ENCODE measurements around the gene TPRG1.

Gene TPRG1

DNA sequence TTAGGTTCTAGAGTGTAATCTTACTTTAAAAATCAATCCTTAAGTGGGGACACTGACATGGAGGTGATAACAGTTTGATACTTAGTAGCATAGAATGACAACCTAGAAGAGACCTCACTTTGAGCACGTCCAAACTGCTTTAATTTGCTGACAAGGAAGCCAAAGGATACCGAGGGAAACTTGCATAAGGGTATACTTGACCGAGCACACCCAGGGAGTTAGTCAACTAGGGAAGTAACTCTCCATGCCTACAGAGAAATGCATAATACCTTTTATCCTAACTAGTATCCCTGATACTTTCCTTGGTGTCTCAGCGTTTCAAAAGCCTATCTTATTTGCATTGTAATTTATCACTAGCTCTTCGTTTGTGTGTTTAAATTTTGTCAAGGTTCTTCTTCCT lies 5.5 kb upstream of the TPRG1 start:
- no peak for DNase-seq (ENCODE audit: low spot score)

DNA sequence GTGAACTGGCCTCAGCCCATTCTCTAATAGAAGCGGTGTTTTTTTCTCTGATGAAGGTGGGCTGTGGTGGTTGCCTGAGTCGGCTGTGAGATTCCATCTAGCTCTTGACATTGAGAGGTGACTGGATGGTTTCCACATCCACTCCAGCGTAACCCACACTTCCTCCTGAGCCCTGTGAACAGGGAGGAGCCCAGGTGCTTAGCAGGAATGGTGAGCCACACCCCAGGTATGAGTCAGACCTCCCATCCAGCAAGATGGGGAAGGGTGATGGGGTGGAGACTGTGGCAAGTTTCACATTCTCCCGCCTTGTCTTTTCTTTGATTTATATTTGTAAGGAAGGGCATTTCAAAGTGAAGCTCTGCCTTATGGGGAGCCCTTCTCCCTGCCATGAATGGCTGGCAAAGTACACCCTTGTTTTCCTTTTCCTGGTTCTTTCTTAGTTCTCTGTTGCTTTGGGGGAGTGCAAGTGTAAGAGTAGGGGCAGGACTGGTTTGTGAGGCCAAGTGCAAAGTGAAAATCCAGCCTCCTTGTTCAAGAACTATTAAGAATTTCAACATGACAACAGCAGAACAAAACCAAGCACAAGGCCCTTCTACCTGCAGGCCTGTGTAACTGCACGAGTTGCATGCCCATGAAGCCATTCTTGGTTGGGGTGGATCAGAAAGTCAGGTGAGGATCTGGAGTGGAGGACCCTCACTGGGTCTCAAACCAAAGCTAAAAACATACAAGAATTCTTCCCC lies 4.6 kb upstream of the TPRG1 start:
- no peak for DNase-seq (ENCODE audit: low spot score)

DNA sequence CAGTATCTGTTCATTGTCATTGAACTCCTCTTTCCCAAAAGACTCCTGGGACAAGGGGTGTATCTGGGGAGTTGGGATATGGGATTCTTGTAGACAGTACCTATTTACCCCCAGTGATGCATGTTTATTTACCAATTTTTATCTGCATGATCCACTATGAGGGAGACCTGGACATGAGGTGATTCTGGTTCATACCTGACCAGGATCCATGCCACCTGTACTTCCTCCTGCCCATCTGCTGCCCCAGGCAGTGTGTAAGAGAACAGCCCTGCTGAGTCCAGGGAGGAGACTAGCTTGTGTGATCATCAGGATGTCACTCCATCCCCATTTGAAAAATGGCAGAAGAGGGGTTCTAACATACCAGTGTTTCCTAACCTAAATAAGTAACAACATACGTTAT lies 3.1 kb upstream of the TPRG1 start:
- no peak for DNase-seq (ENCODE audit: low spot score)

DNA sequence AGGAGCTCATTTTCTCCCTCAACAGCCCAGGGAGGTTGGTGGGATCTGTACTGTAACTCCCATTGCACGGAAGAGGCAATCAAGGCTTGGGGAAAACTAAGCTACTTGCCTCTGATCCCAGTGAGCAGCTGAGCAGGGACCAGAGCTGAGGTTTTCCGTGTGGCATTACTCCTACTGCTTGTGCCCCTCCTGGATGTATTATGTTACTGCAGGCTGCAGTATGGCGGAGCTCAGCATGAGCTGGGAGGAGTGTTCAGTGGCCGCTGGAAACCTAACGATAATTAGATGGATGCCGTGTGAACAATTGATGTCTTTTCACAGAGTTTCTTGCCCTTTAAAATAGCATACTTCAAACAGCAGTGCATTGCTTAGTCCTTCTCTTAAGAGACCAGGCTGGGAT lies 2.0 kb upstream of the TPRG1 start:
- no peak for DNase-seq (ENCODE audit: low spot score)

DNA sequence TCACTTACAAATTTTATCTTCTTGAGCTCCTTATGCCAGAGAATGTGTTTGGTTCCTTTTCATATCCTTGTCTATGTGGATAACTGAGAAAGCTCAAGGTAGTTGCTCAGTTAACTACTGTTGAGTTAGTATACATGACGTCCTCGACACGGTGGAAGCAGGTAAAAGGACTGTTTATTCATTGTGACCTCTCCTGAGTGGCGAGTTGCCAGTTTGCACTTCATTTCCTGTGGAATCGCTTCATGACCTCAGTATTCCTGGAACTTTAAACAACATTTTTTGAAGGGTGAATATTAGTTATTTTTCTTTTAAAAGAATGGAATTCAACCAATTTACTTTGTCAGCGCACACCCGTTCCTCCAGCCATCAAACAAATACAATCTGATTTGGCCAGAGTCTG lies 1.2 kb upstream of the TPRG1 start:
- DNase-seq (ENCODE audit: low spot score): no peak

DNA sequence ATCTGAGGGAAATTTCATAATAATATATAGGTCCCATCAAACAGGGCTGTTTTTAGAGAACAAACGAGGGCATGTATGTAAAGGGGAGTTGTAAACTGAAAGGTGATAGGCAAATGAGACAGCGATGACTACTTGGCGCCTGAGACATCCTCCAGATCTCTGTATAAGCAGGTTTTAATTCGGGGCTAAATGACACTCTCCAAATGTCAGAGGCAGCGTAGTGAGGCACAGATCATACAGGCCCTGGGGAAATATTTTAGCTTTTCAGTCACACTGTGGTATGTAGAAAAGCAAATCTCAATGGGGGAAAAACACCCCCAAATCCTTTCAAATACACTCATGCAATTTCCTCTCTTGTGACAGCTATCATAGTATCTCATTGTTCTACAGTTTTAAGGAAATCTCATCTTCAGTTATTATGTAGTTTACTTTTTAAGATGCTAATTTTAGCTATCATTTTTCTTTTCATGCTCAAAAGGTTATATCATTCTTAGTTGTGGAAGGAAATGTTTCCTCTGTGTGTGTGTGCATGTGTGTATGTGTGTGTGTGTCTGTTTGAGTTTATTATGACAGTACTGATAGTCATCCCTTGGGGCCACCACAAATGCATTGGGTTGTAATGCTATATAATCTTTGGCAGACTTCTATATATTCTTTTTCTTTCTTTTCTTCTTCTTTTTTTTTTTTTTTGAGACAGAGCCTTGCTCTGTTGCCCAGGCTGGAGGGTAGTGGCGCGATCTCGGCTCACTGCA lies 1.1 kb downstream of the TPRG1 start:
- no peak for DNase-seq (ENCODE audit: low spot score)

DNA sequence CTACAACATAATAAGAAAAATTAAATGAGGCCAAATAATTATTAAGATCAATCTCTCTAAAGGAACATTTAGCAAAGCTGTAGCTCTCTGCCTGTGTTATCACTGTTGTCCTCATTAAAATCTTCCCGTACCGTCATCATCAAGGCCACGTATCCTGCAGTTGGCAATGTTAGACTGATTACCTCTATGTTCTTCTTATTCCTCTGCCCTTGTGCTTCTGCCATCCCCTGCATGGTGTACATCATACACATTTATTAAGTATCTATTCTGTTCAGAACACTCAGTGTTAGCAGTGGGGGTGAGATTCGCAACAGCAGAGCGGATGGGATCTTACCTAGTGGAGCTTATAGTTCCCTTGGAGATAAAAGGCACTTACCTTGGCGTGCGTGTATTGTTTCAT lies 12.8 kb downstream of the TPRG1 start:
- no peak for DNase-seq (ENCODE audit: low spot score)

DNA sequence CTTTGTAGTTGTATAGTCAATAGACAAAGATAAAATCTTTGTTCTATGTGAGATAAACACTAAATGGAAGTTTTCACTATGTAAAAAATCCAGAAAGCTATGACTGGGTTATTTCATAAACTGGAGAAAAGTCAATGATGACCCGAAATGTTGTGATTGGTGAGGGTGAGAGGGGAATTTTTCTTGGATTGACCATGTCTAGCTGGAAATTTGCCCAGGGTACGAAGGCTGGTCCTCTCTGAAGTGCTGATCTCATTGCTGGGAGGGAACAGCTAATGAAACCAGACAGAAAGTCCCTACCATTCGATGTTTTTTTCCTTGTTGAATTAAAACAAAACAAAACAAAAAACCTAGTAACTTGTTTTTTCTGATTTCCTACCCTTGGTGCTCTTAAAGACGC lies 14.3 kb downstream of the TPRG1 start:
- DNase-seq (ENCODE audit: low spot score): no peak

DNA sequence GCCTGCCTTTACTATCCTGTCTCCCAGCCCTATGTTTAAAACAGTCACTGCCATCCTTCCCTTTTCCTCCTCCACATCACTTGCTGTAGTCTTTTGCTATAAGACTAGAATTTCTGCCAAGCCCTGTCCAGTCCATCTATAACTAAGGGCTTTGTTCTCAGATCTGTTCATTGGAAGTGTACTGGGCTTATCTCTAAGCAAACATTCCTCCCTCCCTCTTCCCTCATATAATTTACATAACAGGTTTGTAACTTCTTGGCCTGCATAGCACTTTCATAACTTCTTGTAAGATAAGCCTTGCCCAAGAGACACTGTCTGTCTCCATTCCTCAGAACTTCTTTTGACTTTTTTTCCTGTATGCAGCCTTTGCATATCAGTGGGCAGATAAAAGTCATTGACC lies 16.7 kb downstream of the TPRG1 start:
- no peak for DNase-seq (ENCODE audit: low spot score)

DNA sequence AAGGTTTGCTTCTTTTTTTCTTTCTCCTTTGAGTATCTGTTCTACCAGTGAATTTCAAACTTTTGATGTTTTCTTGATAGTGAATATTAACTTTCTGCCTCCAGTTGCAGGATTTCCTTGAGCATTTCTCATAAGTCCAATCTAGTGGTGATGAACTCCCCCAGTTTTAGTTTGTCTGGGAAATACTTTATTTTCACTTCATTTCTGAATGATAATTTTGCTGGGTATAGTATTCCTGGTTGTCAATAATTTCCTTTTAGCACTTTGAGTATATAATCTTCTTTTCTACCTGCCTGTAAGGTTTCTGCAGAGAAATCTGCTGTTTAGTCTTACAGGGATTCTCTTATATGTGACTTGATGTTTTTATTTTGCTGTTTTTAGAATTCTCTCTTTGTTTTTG lies 21.0 kb downstream of the TPRG1 start:
- DNase-seq (ENCODE audit: low spot score): no peak

DNA sequence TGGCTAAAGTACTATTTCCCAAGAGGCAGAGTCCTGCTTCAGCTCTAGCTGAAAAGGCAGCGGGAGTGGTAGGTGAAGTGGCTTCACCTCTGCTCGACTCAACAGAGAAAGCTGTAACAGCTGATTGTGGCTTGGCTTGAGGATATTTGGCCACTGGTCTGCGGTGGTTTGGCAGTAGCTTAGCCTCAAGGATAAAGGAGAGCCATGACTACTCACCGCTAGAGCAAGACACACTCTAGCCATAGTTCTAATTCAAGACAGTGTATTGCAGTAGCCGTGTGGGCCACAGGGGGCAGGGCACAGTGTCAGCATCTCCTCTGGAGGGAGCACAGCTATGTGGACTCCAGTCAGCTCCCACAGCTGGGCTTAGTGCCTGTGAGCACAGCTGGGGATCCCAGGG lies 23.5 kb downstream of the TPRG1 start:
- no peak for DNase-seq (ENCODE audit: low spot score)

DNA sequence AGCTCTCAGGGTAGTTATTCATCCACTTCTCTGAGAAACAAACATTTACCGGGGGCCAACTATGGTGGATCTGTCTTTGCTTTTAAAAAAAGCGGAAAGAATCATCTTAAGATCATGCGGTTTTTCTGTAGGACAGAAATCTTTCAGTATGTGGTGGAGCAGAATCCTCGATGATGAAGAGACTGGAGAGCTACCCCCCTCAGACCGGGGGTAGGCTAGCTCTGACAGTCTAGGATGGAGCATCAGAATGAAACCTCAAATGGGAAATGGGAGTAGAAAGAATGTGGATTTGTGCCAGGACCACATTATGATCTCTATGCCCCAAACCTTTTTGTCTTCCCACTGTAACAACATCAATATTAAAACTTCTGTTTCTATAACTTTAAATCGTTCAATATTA lies 30.3 kb downstream of the TPRG1 start:
- no peak for DNase-seq (ENCODE audit: low spot score)

DNA sequence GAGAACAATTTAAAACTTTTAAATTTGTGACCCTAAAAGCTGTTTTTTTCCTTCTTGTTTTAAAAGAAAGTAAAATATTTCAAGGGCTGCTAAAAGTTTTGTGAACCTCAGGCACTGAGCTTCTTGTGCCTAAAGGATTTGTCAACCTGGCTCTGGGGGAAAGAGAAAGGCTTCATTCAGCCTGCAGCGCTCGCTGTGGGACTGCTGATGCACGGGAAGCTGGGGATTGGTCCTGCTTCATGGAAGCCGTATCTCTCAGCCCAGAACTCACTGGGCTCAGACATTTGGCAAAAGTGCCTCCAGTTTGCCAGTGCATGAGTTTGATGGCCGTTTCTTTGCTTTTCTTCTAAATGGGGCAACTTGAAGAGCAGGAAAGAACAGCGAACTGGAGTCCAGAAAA lies 30.8 kb downstream of the TPRG1 start:
- DNase-seq (ENCODE audit: low spot score): no peak

DNA sequence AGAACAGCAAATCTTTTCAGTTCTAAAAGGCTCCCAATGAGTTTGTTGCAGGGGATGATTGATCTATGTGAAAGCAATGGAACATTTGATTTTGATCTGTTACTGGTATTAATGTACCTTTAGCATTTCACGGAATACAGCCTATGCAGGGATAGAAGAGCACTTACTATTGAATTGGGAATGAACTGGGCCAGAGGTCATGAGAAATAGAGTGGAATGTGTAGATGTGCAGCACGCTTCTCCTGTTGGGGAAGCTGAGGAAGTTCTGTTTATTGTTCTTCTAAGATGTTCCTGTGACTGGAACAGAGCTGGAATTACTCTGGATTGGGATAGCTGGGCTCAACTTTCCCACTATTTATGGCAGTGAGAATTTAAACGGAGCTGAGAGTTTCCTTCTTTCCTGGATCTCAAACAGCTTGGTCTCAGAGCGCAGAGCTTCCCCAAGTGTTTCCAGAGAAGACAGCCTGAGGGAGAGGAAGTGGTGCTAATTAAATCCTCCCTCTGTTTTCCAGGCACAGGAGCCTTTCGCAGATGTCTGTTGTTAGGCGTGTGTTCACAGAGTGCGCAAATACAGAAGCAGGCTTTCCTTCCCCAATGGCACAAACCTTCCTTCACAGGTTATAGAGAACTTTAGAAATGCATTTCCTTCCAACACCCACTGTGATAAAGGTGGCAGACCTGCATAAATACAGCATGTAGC lies 32.5 kb downstream of the TPRG1 start:
- DNase-seq (ENCODE audit: low spot score): no peak

DNA sequence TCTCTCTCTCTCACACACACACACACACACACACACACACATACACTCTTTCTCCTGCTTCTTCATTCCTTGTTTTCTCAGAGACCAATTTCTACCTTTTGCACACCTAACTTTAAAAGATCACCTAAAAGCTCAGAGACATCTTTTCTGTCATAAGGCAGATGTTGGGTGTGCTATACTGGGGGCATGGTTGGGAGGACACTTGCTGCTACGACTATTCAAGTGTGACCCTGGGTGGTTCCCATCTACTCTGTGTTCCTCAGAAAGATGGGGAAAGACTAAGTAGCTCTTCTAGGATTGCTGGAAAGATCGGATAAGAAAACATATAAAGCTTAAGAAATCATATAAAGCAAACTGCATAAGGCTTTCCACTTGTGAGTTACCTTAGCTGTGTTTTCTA lies 33.2 kb downstream of the TPRG1 start:
- DNase-seq (ENCODE audit: low spot score): no peak

DNA sequence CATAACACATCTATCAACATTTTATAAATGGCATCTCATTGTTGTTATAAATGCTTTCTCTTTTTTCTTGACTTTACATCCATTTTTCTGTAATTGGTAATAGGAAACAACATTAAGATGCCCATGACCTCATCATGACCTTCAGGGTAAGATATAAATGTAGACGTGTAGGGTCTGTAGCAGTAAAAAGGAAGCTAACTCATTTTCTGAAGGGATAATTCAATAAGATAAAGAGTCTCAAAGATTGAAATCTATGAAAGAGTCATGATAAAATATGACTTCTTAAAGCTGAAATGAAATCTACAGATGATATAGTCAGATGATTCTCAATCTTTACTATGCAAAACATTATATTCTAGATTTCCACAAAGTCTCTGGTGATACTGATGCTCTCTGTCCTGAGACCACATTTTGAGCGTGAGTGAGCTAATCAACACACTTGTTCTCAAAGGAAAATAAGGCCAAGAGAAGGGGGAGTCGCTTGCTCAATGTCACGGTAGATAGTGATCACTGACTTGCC lies 38.5 kb downstream of the TPRG1 start:
- DNase-seq (ENCODE audit: low spot score): no peak

DNA sequence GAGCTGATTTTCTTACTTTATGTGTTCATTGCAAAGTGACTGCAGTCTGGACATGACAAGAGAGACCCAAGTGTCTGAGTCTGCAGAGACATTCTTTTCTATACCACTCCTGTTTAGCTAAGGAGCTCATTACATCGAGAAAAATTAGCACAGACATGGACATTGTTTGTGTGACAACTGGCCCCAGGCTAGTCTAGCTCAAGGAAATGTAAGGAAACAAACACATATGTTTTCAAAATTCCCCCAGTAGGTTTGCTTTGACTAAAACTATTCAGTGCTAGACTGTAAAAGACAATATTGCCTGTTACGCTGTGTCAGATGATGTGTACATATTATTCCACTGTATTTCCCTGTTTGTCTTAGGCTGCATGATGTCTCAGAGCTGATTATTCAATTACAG lies 40.9 kb downstream of the TPRG1 start:
- DNase-seq (ENCODE audit: low spot score): no peak

DNA sequence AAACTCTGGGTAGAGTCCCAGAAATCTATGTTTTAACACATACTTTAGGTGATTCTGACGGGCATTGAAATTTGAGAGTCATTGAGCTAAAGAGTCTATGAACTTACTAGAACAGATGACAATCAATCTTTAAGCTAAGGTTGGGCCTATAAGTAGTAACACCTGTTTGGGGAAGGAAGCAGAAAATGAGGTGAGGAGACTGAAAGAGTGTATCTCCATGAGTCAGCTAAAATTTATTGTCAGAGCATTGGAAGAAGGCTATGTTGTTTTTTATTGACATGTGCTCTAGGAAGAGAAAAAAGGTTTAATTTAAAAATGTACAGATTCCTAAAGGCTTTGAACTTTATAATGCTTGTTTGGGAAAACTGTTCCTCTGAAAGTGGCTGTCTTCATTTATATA lies 42.9 kb downstream of the TPRG1 start:
- DNase-seq (ENCODE audit: low spot score): no peak

DNA sequence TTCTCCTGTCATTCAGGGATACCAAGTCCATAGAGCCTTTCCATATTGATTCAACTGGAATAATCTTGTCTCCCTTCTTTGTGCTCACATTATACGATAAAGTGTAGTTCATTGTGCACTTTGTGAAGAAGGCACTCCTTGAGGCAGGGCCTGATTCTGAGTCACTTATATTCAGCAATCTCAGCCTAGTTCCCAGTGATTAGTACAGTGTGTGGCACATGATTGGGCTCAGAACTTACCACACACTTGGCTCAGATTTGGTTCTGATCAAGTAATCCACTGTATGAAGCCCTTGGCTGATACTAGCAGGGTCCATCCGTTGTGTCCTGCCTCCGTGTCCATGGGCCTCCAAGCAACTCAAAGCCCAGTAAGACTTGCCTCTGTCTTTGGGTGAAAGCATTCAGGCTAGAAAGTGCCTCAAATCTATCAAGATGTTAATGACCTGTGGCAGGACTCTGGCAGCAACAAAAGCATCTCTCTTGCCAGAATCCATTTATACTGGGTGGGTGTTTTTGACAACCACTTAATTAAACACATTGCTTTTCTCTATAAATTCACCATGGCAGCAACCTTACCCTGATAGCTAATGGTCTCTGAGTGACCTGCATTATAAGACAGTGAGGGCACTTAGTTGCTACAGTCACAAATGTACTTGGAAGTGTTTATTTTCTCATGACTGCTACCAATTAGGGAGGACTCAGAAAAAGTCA lies 51.3 kb downstream of the TPRG1 start:
- no peak for DNase-seq (ENCODE audit: low spot score)

DNA sequence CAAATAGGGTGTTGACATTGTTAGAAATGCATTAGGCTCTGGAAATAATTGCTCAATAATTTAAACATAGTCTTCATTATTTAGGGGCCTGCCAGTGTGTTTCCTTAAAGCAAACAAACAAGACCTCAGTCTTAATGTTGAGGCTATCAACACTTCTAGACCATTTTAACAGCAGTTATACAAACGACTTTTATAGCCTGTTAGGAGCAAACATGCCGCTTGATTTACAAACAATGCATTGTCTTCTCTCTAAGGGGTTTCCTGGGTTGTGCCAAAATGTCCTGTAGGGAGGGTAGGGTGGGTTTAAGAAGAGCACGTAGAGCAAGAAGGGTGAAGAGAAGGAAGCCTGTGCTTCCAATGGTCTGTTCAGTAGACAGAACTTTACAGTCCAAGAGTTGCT lies 53.7 kb downstream of the TPRG1 start:
- DNase-seq (ENCODE audit: low spot score): no peak

DNA sequence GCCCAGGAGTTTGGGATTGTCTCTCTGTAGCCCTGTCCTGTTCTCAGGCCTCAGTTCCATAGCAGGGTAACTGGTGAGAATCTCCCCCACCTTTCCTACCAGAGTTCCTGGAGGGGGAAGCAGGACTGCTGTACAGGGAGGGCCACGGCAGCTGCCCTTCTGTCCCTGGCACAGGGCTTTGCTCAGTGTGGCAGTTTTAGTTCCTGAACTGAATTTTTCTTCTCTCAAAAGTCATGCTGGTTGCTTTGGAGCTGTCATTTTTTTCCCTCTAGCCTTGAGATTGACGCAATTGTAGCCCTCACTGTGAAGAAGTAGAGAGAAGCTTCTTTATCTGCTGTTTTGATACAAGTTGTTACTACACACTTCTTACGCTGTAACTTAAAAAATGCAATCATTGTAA lies 55.5 kb downstream of the TPRG1 start:
- DNase-seq (ENCODE audit: low spot score): no peak

DNA sequence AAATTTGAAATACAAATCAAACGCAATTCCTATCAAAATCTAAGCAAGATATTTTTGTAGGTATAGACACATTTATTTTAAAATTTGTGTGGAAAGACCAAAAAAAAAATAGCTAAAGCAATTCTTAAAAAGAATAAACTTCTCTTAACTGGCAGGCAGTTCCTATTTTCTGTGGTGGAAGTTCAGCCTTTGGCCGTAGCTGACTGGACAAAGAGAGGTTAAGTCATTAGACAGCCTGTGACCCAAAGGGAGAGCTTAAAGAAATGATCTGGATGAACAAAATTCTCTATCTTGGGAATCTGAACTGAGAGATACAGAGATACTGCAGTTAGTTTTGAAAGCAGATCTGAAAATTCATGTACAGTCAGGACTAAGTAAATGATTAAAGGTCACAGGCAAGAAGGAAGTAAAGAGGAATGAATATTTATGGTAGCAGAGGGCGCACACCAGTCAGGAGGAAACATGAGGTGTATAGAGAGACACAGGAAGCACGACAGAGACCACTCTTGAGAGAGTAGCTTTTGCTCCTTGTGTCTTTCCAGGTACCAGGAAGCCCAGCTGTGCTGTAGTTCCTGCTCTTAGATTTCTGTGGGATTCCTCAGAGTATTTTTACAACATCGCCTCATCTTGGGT lies 57.5 kb downstream of the TPRG1 start:
- no peak for DNase-seq (ENCODE audit: low spot score)
